Activated CD8-positive, alpha-beta T cell treated with anti-CD3 and anti-CD28 coated beads for 36 hours (primary cell): ENCODE results near the gene SRSF4. TPM values are rescaled to one million over a fixed set of nuclear protein-coding genes. Genes with fewer than 3 reads are reported as not detected.
"Not testable (repeated sequence)": the region's sequence is repeated elsewhere in the genome, so short reads cannot be mapped to it uniquely, and the experiment has no call there.

Experiments
- ATAC-seq: fragments of 200-7000 bp; cut with Tn5 transposase; one replicate; pipeline ENCODE4 v1.10.0; 2021; ENCODE audit warnings: mild to moderate bottlenecking, moderate library complexity
- CTCF ChIA-PET: fragments of 350-600 bp; sonication (Branson Sonifier 250); formaldehyde crosslinking; loops from one replicate; lab custom pipeline; 2021; ENCODE audit warnings: antibody characterized with exemption; lab: Charles Lee
- POLR2A ChIA-PET: fragments of 350-600 bp; sonication (Branson Sonifier 250); formaldehyde crosslinking; loops from one replicate; lab custom pipeline; 2021; ENCODE audit warnings: antibody characterized with exemption; lab: Charles Lee
- DNase-seq: peaks from one replicate; pipeline ENCODE4 v3.0.0-alpha.2; 2020
- H3K27ac Mint-ChIP-seq: one replicate; pipeline ENCODE4 v1.8.0; 2021; ENCODE audit warnings: mild to moderate bottlenecking, mixed read lengths
- H3K27me3 Mint-ChIP-seq: one replicate; pipeline ENCODE4 v1.8.0; 2021; ENCODE audit warnings: mixed read lengths
- H3K36me3 Mint-ChIP-seq: one replicate; pipeline ENCODE4 v1.8.0; 2021; ENCODE audit warnings: low read depth, mixed read lengths
- H3K4me1 Mint-ChIP-seq: one replicate; pipeline ENCODE4 v1.8.0; 2021; ENCODE audit warnings: low read depth, mixed read lengths
- H3K4me3 Mint-ChIP-seq: one replicate; pipeline ENCODE4 v1.8.0; 2021; ENCODE audit warnings: mild to moderate bottlenecking, moderate library complexity, mixed read lengths
- H3K9me3 Mint-ChIP-seq: one replicate; pipeline ENCODE4 v1.8.0; 2021; ENCODE audit warnings: mixed read lengths
- intact Hi-C: fragments of 100-400 bp; cut with micrococcal nuclease; formaldehyde crosslinking; loops from one replicate; pipeline ENCODE4 v1.10.0; 2022
- total RNA-seq, 2 experiments: library from RNA; stranded (reverse); gene quantifications; one replicate each; pipeline ENCODE4 v1.2.3, GENCODE V29; 2021
- TF ChIP-seq, protein P1 (sequence below): fragments of 200-600 bp; IDR thresholded peaks from one replicate; pipeline ENCODE4 v1.8.0; 2022; ENCODE audit warnings: antibody characterized with exemption, mild to moderate bottlenecking

The SRSF4 gene
- total RNA-seq, 2 experiments from 2014 or later: 121 to 123 TPM

DNA sequence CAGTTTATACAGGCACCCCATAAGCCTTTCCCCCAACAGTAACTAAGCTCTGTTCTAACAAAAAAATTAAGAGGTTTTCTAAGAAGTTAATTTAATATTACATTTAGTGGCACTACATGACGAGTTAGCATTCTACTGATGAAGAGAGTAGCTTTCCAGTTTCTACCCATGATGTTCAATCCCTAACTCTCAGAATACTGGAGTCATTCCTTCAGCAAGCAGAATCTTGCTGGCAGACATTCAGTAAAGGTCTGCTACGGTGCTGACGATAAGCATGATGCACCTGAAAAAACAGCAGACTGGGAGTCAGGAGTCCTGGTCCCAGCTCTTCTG, 24.5 kb downstream of the SRSF4 start:
- CTCF ChIA-PET: interaction anchor here (1.2 to 2.2 kb wide), 3 partner anchors 20 to 275 kb away, joined by 3 to 10 read pairs (median 4); no protein-coding TSS in a partner anchor
- intact Hi-C loops: no loop called here
- Mint-ChIP-seq H3K9me3 (no peaks in the 10 kb centered on the region), H3K4me3 (no peak overlapping the region), H3K4me1 (peaks cover 7% of the 10 kb centered on the region), H3K27me3 (no peaks in the 10 kb centered on the region), H3K27ac (no peak overlapping the region), H3K36me3 (peaks cover 56% of the 10 kb centered on the region)
- no peak for DNase-seq
- no peak for ATAC-seq
- TF ChIP-seq, protein P1, sequence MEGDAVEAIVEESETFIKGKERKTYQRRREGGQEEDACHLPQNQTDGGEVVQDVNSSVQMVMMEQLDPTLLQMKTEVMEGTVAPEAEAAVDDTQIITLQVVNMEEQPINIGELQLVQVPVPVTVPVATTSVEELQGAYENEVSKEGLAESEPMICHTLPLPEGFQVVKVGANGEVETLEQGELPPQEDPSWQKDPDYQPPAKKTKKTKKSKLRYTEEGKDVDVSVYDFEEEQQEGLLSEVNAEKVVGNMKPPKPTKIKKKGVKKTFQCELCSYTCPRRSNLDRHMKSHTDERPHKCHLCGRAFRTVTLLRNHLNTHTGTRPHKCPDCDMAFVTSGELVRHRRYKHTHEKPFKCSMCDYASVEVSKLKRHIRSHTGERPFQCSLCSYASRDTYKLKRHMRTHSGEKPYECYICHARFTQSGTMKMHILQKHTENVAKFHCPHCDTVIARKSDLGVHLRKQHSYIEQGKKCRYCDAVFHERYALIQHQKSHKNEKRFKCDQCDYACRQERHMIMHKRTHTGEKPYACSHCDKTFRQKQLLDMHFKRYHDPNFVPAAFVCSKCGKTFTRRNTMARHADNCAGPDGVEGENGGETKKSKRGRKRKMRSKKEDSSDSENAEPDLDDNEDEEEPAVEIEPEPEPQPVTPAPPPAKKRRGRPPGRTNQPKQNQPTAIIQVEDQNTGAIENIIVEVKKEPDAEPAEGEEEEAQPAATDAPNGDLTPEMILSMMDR: no peak
- POLR2A ChIA-PET: interaction anchor here (0.6 to 2.3 kb wide), 3 partner anchors 9 to 280 kb away, joined by 3 to 6 read pairs (median 3); no protein-coding TSS in a partner anchor

DNA sequence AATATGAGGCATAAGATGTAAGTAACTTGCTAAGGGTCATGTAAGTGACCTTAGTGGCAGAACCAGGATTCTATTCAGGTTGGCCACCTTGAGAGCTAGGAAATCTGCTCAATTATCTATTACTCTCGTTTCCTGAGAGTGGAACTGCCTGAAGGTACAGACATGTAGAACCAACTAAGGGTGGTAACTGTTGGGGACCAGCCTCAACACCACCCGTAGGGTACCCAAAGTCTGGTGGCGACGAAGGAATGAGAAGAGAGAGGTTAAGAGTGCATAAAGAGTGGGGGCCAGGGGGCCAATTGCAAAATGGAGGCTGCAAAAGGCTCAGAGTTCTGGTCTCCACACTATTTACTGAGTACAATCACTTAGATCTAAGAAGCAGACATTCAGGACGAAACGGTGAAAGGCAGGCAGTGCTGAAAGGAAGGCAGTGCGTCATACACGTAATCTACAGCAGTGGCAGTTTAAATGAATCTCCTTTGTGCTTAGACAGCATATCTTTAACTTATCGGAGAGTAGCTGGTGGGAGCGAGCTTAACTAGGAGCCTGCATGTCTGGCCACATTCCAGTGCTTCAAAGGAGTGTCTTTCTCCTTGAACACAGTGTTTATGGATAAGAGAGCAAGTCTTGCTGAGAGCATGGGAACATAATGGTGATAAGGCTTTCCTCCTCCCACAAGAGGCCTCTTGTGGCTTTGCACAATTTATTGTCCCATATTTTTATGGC, 25.0 kb downstream of the SRSF4 start:
- DNase-seq: no peak
- Mint-ChIP-seq H3K27me3 (no peaks in the 10 kb centered on the region), H3K4me1 (peaks cover 7% of the 10 kb centered on the region), H3K27ac (no peak overlapping the region), H3K4me3 (no peak overlapping the region), H3K36me3 (peaks cover 60% of the 10 kb centered on the region), H3K9me3 (no peaks in the 10 kb centered on the region)
- intact Hi-C loops: no loop called here
- ATAC-seq: no peak
- ChIA-PET CTCF (interaction anchor here (1.2 to 2.2 kb wide), 3 partner anchors 20 to 275 kb away, joined by 3 to 10 read pairs (median 4); no protein-coding TSS in a partner anchor), POLR2A (interaction anchor here (0.9 to 2.3 kb wide), 2 partner anchors 10 to 280 kb away, joined by 3 to 6 read pairs; no protein-coding TSS in a partner anchor)
- TF ChIP-seq, protein P1: no peak

DNA sequence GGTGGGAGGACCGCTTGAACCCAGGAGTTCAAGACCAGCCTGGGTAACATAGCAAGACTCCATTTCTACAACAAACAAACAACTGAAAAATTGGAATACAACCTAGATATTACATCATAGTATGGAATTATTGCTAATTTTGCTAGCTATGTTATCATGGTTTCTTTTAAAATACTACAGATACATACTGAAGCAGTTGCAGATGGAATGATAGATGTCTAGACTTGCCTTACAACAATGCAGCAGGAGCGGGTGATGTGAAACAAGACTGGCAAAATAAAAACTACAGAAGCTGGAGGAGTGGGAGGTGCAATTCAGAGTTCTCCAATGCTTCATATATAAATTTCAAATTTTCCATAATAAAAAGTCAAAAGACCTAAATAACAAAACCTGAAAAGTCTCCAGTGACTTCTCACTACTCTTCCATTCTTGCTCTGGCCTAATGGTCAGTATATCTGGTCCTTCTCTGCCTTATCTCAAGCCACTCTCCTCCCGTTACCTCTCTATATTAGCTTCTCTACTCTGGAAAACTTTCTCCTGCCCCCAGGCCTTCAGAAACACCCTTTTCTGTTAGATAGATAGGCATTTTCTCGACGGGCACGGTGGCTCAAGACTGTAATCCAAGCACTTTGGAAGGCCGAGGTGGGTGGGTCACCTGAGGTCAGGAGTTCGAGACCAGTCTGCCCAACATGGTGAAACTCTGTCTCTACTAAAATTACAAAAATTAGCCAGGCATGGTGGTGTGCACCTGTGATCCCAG, 29.5 kb downstream of the SRSF4 start:
- H3K4me3 Mint-ChIP-seq: no peak overlapping the region
- ChIA-PET CTCF (interaction anchor here (1.2 kb wide), 1 partner anchor 34 kb away, joined by 3 read pairs; no protein-coding TSS in a partner anchor), POLR2A (no interaction called here)
- no peaks in the 10 kb centered on the region for H3K9me3 Mint-ChIP-seq
- peaks cover 77% of the 10 kb centered on the region for H3K36me3 Mint-ChIP-seq
- intact Hi-C loops: no loop called here
- ATAC-seq: no peak
- DNase-seq: no peak
- TF ChIP-seq, protein P1: no peak
- H3K27ac Mint-ChIP-seq: no peak overlapping the region
- no peaks in the 10 kb centered on the region for H3K4me1 Mint-ChIP-seq
- H3K27me3 Mint-ChIP-seq: no peaks in the 10 kb centered on the region

DNA sequence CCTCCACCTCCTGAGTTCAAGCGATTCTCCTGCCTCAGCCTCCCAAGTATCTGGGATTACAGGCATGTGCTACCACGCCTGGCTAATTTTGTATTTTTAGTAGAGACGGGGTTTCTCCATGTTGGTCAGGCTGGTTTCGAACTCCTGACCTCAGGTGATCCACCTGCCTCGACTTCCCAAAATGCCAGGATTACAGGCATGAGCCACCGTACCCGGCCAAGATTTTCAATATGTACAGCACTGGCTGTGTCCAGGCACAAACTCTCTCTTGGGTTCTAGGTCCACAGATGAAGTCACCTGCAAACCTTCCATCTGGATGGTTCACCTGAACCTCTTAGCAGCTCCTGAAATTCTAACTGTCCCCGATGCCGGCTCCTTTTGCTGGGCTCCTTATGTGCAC, 31.4 kb downstream of the SRSF4 start:
- H3K27me3 Mint-ChIP-seq, intact Hi-C loops, H3K4me3 Mint-ChIP-seq, ATAC-seq, H3K27ac Mint-ChIP-seq, H3K9me3 Mint-ChIP-seq, H3K4me1 Mint-ChIP-seq, DNase-seq: not testable (repeated sequence)
- CTCF ChIA-PET: interaction anchor here (1.5 kb wide), 1 partner anchor 52 kb away, joined by 5 read pairs; no protein-coding TSS in a partner anchor
- POLR2A ChIA-PET: interaction anchor here (1.1 kb wide), 1 partner anchor 9 kb away, joined by 3 read pairs; no protein-coding TSS in a partner anchor
- H3K36me3 Mint-ChIP-seq: peaks cover 86% of the 10 kb centered on the region

DNA sequence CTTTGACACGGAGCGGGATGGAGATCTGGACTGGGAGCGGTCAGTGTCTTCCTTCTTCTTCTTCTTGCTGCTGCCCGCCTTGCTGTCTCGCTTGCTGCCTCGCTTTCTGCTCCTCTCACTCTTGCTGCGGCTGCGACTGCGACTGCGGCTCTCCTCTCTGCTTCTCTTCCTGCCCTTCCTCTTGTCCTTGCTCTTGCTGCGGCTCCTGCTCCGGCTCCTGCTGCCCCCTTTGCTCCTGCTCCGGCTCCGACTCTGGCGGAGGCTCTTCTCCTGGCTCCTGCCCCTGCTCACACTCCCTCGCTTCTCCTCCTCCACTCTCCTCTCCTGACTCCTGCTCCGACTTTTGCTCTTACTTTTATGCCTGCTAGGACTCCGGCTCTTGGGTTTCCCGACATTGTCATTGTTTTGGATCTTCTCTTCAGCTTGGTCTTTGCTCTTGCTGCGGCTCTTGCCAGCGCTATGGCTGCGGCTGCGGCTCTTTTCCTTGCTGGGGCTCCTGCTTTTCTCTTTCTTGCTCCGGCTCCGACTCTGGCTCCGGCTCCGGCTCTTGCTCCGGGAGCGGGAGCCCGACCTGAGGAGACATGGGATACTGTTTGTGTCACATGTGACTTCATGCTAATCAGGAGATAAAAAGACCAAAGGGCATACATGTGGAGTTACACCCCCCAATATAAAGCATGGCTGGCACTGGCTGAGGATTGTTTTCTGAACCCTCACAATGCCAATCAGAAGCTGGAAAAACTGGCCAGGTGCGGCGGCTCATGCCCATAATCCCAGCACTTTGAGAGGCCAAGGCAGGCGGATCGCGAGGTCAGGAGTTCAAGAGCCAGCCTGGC, 32.8 kb downstream of the SRSF4 start:
- H3K9me3 Mint-ChIP-seq: no peaks in the 10 kb centered on the region
- H3K4me3 Mint-ChIP-seq: no peak overlapping the region
- intact Hi-C loops: no loop called here
- no peaks in the 10 kb centered on the region for H3K27me3 Mint-ChIP-seq
- DNase-seq: no peak
- H3K36me3 Mint-ChIP-seq: peaks cover 82% of the 10 kb centered on the region
- ChIA-PET POLR2A (interaction anchor here (1.1 kb wide), 1 partner anchor 8 kb away, joined by 3 read pairs; no protein-coding TSS in a partner anchor), CTCF (interaction anchor here (0.9 kb wide), 1 partner anchor 22 kb away, joined by 3 read pairs; no protein-coding TSS in a partner anchor)
- TF ChIP-seq, protein P1: no peak
- H3K4me1 Mint-ChIP-seq: no peaks in the 10 kb centered on the region
- no peak overlapping the region for H3K27ac Mint-ChIP-seq
- no peak for ATAC-seq
